ENCODE results near the gene CADM1. TPM values are rescaled to one million over a fixed set of nuclear protein-coding genes. Genes with fewer than 3 reads are reported as not detected.

Gene CADM1
- total and polyA plus RNA-seq, 7 donors: 0.69 to 25.2 (median 15.6) TPM

DNA sequence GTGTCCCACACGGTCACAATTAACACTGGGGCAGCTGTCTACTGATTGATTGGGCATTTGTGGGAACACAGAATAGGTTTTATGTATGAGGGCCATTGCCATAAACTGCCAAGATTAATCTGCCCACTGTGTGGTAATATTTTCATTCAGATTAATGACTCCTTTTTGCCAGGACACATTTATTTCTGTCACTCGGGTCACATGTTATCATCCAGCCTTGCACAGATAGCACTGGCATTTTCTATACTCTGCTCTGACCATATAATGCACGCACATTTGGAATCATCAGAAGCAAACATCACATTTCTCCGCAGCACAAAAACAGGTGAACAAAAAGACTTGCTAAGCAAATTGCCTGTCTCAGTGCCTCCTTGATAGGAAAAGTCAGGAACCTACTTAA, 138.3 kb downstream of the CADM1 start:
- intact Hi-C loops (cut with DNase I): no loop called here
- Histone ChIP-seq H3K9me3 (no peaks in the 10 kb centered on the region), H3K27ac (no peak overlapping the region), H3K36me3 (no peaks in the 10 kb centered on the region), H3K27me3 (no peaks in the 10 kb centered on the region), H3K4me1 (no peaks in the 10 kb centered on the region), H3K4me3 (no peak overlapping the region)
- 88 to 91% methylated on average over 4 of the region's 4 CpGs for WGBS, 2 donors
- TF ChIP-seq POLR2AphosphoS5 (IDR thresholded peaks at IDR 0.05): no peak
- DNase-seq: no peak

DNA sequence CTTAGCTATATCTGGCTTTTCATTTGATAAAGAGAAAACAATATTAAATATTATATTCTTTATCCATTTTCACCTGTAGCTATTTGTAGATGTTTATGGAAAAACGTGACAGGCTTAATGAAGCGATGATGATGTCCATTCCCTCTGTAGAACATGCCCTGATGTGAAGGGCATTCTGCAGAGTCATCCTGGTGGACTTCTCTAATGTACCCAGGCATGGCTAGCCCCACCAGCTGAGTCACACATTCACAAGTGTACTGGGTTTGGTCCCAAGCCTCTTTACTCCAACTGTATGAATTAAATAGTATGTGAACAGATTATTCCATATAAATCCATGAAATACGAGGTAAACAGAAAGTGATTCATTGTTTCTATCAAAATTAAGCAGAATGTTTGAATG, 139.3 kb downstream of the CADM1 start:
- Histone ChIP-seq H3K36me3 (no peaks in the 10 kb centered on the region), H3K27ac (no peak overlapping the region), H3K9me3 (no peaks in the 10 kb centered on the region), H3K27me3 (no peaks in the 10 kb centered on the region), H3K4me3 (no peak overlapping the region), H3K4me1 (no peaks in the 10 kb centered on the region)
- DNase-seq: no peak
- TF ChIP-seq POLR2A (IDR thresholded peaks at IDR 0.05): no peak
- no peak for TF ChIP-seq POLR2AphosphoS5 (IDR thresholded peaks at IDR 0.05)
- TF ChIP-seq EP300 (IDR thresholded peaks at IDR 0.05): no peak
- TF ChIP-seq, protein P1, sequence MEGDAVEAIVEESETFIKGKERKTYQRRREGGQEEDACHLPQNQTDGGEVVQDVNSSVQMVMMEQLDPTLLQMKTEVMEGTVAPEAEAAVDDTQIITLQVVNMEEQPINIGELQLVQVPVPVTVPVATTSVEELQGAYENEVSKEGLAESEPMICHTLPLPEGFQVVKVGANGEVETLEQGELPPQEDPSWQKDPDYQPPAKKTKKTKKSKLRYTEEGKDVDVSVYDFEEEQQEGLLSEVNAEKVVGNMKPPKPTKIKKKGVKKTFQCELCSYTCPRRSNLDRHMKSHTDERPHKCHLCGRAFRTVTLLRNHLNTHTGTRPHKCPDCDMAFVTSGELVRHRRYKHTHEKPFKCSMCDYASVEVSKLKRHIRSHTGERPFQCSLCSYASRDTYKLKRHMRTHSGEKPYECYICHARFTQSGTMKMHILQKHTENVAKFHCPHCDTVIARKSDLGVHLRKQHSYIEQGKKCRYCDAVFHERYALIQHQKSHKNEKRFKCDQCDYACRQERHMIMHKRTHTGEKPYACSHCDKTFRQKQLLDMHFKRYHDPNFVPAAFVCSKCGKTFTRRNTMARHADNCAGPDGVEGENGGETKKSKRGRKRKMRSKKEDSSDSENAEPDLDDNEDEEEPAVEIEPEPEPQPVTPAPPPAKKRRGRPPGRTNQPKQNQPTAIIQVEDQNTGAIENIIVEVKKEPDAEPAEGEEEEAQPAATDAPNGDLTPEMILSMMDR (IDR thresholded peaks at IDR 0.05): no peak
- 82 to 86% methylated on average over 3 of the region's 3 CpGs for WGBS, 2 donors
- intact Hi-C loops (cut with DNase I): no loop called here

DNA sequence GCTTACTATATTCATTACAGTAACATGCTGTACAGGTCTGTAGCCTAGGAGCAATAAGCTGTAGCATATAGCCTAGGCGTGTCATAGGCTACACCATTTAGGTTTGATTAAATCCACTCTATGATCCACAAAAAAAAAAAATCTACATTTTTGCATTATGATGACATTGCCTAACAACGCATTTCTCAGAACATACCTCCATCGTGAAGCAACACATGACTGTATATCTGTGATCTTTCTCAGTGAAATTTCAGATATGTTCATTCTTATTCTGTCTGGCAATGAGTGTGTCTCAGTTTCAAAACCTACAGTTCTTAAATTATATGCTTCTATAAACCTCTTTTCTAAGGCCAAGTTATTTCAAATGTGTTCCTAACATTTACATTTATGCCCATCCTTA, 140.3 kb downstream of the CADM1 start:
- H3K27me3 ChIP-seq: no peaks in the 10 kb centered on the region
- no peaks in the 10 kb centered on the region for H3K9me3 ChIP-seq
- no peaks in the 10 kb centered on the region for H3K4me1 ChIP-seq
- WGBS, 2 donors: 93 to 94% methylated on average over 3 of the region's 3 CpGs
- DNase-seq: no peak
- TF ChIP-seq, protein P1 (IDR thresholded peaks at IDR 0.05): no peak
- no peak for TF ChIP-seq EP300 (IDR thresholded peaks at IDR 0.05)
- TF ChIP-seq POLR2A (IDR thresholded peaks at IDR 0.05): no peak
- TF ChIP-seq POLR2AphosphoS5 (IDR thresholded peaks at IDR 0.05): no peak
- intact Hi-C loops (cut with DNase I): no loop called here
- no peak overlapping the region for H3K27ac ChIP-seq
- no peaks in the 10 kb centered on the region for H3K36me3 ChIP-seq
- no peak overlapping the region for H3K4me3 ChIP-seq

DNA sequence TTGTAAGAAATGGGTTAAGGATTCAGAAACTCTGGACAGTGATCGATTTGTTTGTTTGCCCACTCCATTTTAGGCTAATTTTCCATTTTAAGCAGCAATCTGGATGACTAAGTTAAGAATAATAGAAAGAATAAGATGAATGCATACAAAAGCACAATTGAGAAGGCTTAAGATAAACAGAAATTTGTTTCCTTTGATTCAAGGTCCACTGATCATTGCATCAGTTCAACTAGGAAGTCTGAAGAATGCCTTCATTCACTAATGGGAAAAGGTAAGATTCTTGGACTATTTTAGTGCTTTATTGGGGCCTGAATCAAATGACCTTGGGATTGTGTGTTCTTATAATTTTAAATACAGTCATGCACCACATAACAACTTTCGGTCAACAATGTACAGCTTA, 140.8 kb downstream of the CADM1 start:
- Histone ChIP-seq H3K27ac (no peak overlapping the region), H3K9me3 (no peaks in the 10 kb centered on the region), H3K27me3 (no peaks in the 10 kb centered on the region), H3K4me1 (no peaks in the 10 kb centered on the region), H3K4me3 (no peak overlapping the region), H3K36me3 (no peaks in the 10 kb centered on the region)
- TF ChIP-seq POLR2AphosphoS5 (IDR thresholded peaks at IDR 0.05) (no peak), POLR2A (IDR thresholded peaks at IDR 0.05) (no peak), EP300 (IDR thresholded peaks at IDR 0.05) (no peak)
- TF ChIP-seq, protein P1 (IDR thresholded peaks at IDR 0.05): no peak
- no peak for DNase-seq
- intact Hi-C loops (cut with DNase I): no loop called here
- 90% methylated on average over 2 of the region's 2 CpGs for WGBS, 2 donors

DNA sequence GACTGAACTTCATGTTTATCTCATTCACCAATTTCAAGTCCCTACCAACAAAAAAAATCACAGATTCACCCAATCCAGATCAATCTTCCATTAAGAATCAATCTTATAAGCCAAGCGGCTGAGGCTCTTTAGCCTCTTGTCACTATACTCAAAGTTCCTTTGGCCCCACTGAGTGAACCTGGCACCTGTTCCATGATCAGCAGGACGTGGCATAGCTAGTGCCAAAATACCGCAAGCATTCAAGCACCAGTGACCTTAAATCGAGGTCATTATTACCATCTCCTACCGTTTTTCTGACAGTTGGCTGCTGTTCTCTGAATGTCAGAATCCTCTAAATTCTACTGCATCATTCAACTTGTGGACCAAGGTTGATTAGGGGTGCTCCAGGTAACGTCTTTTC, 141.2 kb downstream of the CADM1 start:
- WGBS, 2 donors: 85 to 87% methylated on average over 6 of the region's 6 CpGs
- intact Hi-C loops (cut with DNase I): no loop called here
- H3K27me3 ChIP-seq: no peaks in the 10 kb centered on the region
- no peak overlapping the region for H3K4me3 ChIP-seq
- no peaks in the 10 kb centered on the region for H3K36me3 ChIP-seq
- no peak overlapping the region for H3K27ac ChIP-seq
- H3K9me3 ChIP-seq: no peaks in the 10 kb centered on the region
- TF ChIP-seq POLR2A (IDR thresholded peaks at IDR 0.05) (no peak), EP300 (IDR thresholded peaks at IDR 0.05) (no peak), POLR2AphosphoS5 (IDR thresholded peaks at IDR 0.05) (no peak)
- TF ChIP-seq, protein P1 (IDR thresholded peaks at IDR 0.05): no peak
- no peak for DNase-seq
- H3K4me1 ChIP-seq: no peaks in the 10 kb centered on the region
